A549 (cell line): ENCODE data around the gene CAP2. TPM values are rescaled to one million over a fixed set of nuclear protein-coding genes. Genes with fewer than 3 reads are reported as not detected.

Experiments used
- ATAC-seq, 2 experiments: fragments of 200-7000 bp in 1 of 2; fragments of >200 bp in 1 of 2; cut with Nextera tagmentation in 1 of 2; cut with Tn5 transposase in 1 of 2; 3 replicates each; pipeline versions ENCODE4 v1.8.0 to v1.9.1; 2018 to 2020; ENCODE audit warnings: mild to moderate bottlenecking in 1 of 2, moderate library complexity in 1 of 2
- CTCF ChIA-PET: fragments of 300-600 bp; sonication (Branson Sonifier 250); formaldehyde crosslinking; extraction: SDS; loops from one replicate; lab custom pipeline; 2021; ENCODE audit warnings: antibody characterized with exemption, inconsistent platforms; lab: Yijun Ruan, JAX
- POLR2A ChIA-PET: fragments of 350-600 bp; formaldehyde crosslinking; extraction: SDS; loops from one replicate; lab custom pipeline; 2021; ENCODE audit warnings: antibody characterized with exemption, inconsistent platforms; lab: Yijun Ruan, JAX
- DNase-seq, 2 experiments: peaks; one replicate each; pipeline versions ENCODE4 v3.0.0 to v3.0.0-alpha.2; 2011 to 2016; ENCODE audit warnings: low read depth in 1 of 2, low spot score in 1 of 2
- FAIRE-seq: peaks from 2 replicates; lab custom pipeline; 2011; peaks lifted over from hg19 to GRCh38; lab: Jason Lieb, UNC
- H3K27ac ChIP-seq, 2 experiments: fragments of >200 bp; sonication (Bioruptor Twin); formaldehyde crosslinking; 3 replicates each; pipeline ENCODE4 v1.5.1; 2016 to 2017
- H3K4me1 ChIP-seq: fragments of >200 bp; sonication (Bioruptor Twin); formaldehyde crosslinking; 3 replicates; pipeline ENCODE4 v1.6.1; 2016
- H3K4me2 ChIP-seq: fragments of >200 bp; sonication (Bioruptor Twin); formaldehyde crosslinking; 3 replicates; pipeline ENCODE4 v1.6.1; 2016
- H3K4me3 ChIP-seq: fragments of >200 bp; sonication (Bioruptor Twin); formaldehyde crosslinking; 3 replicates; pipeline ENCODE4 v1.5.1; 2016
- H3K9me3 ChIP-seq: fragments of >200 bp; sonication (Bioruptor Twin); formaldehyde crosslinking; 3 replicates; pipeline ENCODE4 v1.6.1; 2016
- ATOH8 ChIP-seq: fragments of 250-450 bp; sonication (Bioruptor Pico); IDR thresholded peaks from 2 replicates; pipeline ENCODE4 v1.5.0; 2020; ENCODE audit warnings: low read depth, mild to moderate bottlenecking, moderate library complexity
- BHLHE40 ChIP-seq: IDR thresholded peaks from 2 replicates; pipeline ENCODE4 v1.6.1; 2012; ENCODE audit warnings: low read depth, low read length, inconsistent platforms
- CEBPB ChIP-seq, 2 experiments: fragments of >200 bp in 1 of 2; sonication (Bioruptor Twin) in 1 of 2; formaldehyde crosslinking in 1 of 2; IDR thresholded peaks; 2 replicates each; pipeline ENCODE4 v1.6.1; 2012 to 2016
- CHD4 ChIP-seq: fragments of 200-600 bp; sonication (generic); IDR thresholded peaks from 2 replicates; pipeline ENCODE4 v1.6.1; 2016; ENCODE audit warnings: antibody characterized with exemption, mild to moderate bottlenecking, borderline replicate concordance
- E2F6 ChIP-seq: IDR thresholded peaks from 2 replicates; pipeline ENCODE4 v1.6.1; 2012; ENCODE audit warnings: low read depth, borderline replicate concordance
- ELK1 ChIP-seq: fragments of 150-350 bp; IDR thresholded peaks from 2 replicates; pipeline ENCODE4 v1.6.1; 2014; ENCODE audit warnings: low read depth, mild to moderate bottlenecking, low read length
- EP300 ChIP-seq, 2 experiments: fragments of >200 bp; sonication (Bioruptor Twin); formaldehyde crosslinking; IDR thresholded peaks; 2 replicates in 1 of 2; 3 replicates in 1 of 2; pipeline ENCODE4 v1.6.1; 2016 to 2017
- ESRRA ChIP-seq: fragments of 150-350 bp; IDR thresholded peaks from 2 replicates; pipeline ENCODE4 v1.6.1; 2014; ENCODE audit warnings: mild to moderate bottlenecking, low read length, borderline replicate concordance
- FOSB ChIP-seq: fragments of 250-450 bp; sonication (Bioruptor Pico); IDR thresholded peaks from 2 replicates; pipeline ENCODE4 v1.5.0; 2020; ENCODE audit warnings: mild to moderate bottlenecking, moderate library complexity
- FOXS1 ChIP-seq: fragments of 250-450 bp; sonication (Bioruptor Pico); IDR thresholded peaks from 2 replicates; pipeline ENCODE4 v1.5.0; 2020; ENCODE audit warnings: mild to moderate bottlenecking, moderate library complexity
- HDAC2 ChIP-seq: fragments of 200-600 bp; sonication (generic); IDR thresholded peaks from 2 replicates; pipeline ENCODE4 v1.6.1; 2016
- HES2 ChIP-seq: fragments of >200 bp; sonication (Bioruptor Twin); formaldehyde crosslinking; IDR thresholded peaks from 2 replicates; pipeline ENCODE4 v1.6.1; 2016
- KDM1A ChIP-seq: fragments of 200-600 bp; sonication (generic); IDR thresholded peaks from 2 replicates; pipeline ENCODE4 v1.6.1; 2016; ENCODE audit warnings: low read depth, mild to moderate bottlenecking
- NPAS2 ChIP-seq: fragments of 250-450 bp; sonication (Bioruptor Pico); IDR thresholded peaks from 2 replicates; pipeline ENCODE4 v1.8.0; 2022; ENCODE audit warnings: mild to moderate bottlenecking, moderate library complexity, borderline replicate concordance
- PBX3 ChIP-seq: IDR thresholded peaks from 2 replicates; pipeline ENCODE4 v1.6.1; 2012
- RARB ChIP-seq: fragments of 250-450 bp; sonication (Bioruptor Pico); IDR thresholded peaks from 2 replicates; pipeline ENCODE4 v1.8.0; 2021; ENCODE audit warnings: mild to moderate bottlenecking, moderate library complexity
- SMC3 ChIP-seq: fragments of >200 bp; sonication (Bioruptor Twin); formaldehyde crosslinking; IDR thresholded peaks from 3 replicates; pipeline ENCODE4 v1.6.1; 2018; ENCODE audit warnings: inconsistent platforms
- ZC3H11A ChIP-seq: fragments of 450-650 bp; IDR thresholded peaks from 2 replicates; pipeline ENCODE4 v1.6.1; 2014; ENCODE audit warnings: antibody characterized with exemption, mild to moderate bottlenecking
- whole genome bisulfite sequencing: methylation state at CpG from one replicate; pipeline ENCODE4 v1.1.6; 2017; ENCODE audit errors: missing lambda C conversion rate; 5-methylcytosine and 5-hydroxymethylcytosine counted together
- polyA plus RNA-seq, 4 experiments: library from polyadenylated mRNA; depleted of rRNA in 3 of 4; stranded (reverse); fragments of >200 nt; fragmentation: RNase III in 1 of 4; extraction: RNeasy Plus Mini Kit Qiagen cat#74134 plus additional on column Dnase treatment in 1 of 4; gene quantifications; 2 replicates in 3 of 4; 3 replicates in 1 of 4; pipeline ENCODE4 v1.2.3, GENCODE V29; 2011 to 2017

CAP2 gene
- polyA plus RNA-seq, 2 of the 4 experiments (the other 2 are of a cell fraction) = 27.2 to 43.3 TPM

- H3K4me2 ChIP-seq = peak overlapping the region; percentile 68
- DNase-seq = peak; percentile 4 to 20
- CTCF ChIA-PET = no interaction called here
- POLR2A ChIA-PET = interaction anchor here (1.3 kb wide), 1 partner anchor 12 kb away, joined by 5 read pairs; the partner anchor contains the start of gene CAP2
- ATAC-seq = peak; percentile 47 to 57; a peak in 4 of 6 replicates
- peaks cover 14% of the 10 kb centered on the region for H3K4me1 ChIP-seq
- no peak for FAIRE-seq
- WGBS = 50% methylated on average over 6 of the region's 7 CpGs
- H3K9me3 ChIP-seq = no peaks in the 10 kb centered on the region
- no peak overlapping the region for H3K4me3 ChIP-seq
- TF ChIP-seq RARB (CRISPR knock-in tag) = no peak
- TF ChIP-seq KDM1A = no peak
- no peak for TF ChIP-seq ELK1
- TF ChIP-seq SMC3 = no peak
- TF ChIP-seq FOXS1 (CRISPR knock-in tag) = no peak
- TF ChIP-seq E2F6 = no peak
- TF ChIP-seq BHLHE40 = no peak
- TF ChIP-seq CEBPB (IDR thresholded peaks at IDR 0.05) = no peak
- TF ChIP-seq ZC3H11A = no peak
- TF ChIP-seq NPAS2 (CRISPR knock-in tag) = no peak
- no peak for TF ChIP-seq PBX3
- no peak for TF ChIP-seq HES2
- no peak for TF ChIP-seq HDAC2
- no peak for TF ChIP-seq CHD4
- TF ChIP-seq FOSB (CRISPR knock-in tag) = no peak
- no peak for TF ChIP-seq EP300 (IDR thresholded peaks at IDR 0.05)
- TF ChIP-seq, all 56 proteins: peak for 0
- H3K27ac ChIP-seq = peak overlapping the region; percentile 33 to 41; a peak in 5 of 6 replicates
These were observed 11.8 kb upstream of the CAP2 start for GRCh38 chr6:17381424-17382147.

GRCh38 chr6:17385660-17386059, 7.7 kb upstream of the CAP2 start:
- Histone ChIP-seq H3K4me1 (peaks cover 14% of the 10 kb centered on the region), H3K9me3 (no peaks in the 10 kb centered on the region), H3K4me2 (peak overlapping the region; percentile 30; the same call in 2 of the 3 replicates), H3K4me3 (no peak overlapping the region), H3K27ac (no peak overlapping the region)
- no peak for FAIRE-seq
- ATAC-seq = no peak
- POLR2A ChIA-PET = no interaction called here
- TF ChIP-seq ATOH8 (CRISPR knock-in tag) (no peak), E2F6 (no peak), KDM1A (no peak), CHD4 (no peak), ESRRA (no peak)
- TF ChIP-seq, all 56 proteins: peak for 0
- no peak for DNase-seq
- CTCF ChIA-PET = no interaction called here
- WGBS = 68% methylated on average over 7 of the region's 7 CpGs
